ENCODE results near the gene GASK1B.

The GASK1B gene

DNA sequence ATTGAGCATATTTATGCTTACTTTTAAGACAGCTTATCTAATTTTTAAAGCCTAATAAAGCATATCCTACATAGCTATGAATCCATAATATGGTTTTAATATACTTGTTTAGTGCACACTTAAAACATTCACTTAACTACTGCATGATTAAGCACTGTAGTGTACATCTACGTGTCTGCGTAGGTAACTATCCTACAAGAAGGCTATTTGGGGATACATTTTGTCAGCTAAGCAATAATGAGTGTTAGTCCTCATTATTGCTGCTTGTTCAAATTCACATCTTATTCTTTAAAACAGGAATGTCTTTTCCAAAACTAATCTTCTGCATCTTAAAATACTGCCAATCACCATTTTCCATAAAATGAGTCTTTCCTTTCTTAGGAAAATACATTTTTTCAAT is 38.6 kb downstream of the GASK1B start:
- DNase-seq = no peak

DNA sequence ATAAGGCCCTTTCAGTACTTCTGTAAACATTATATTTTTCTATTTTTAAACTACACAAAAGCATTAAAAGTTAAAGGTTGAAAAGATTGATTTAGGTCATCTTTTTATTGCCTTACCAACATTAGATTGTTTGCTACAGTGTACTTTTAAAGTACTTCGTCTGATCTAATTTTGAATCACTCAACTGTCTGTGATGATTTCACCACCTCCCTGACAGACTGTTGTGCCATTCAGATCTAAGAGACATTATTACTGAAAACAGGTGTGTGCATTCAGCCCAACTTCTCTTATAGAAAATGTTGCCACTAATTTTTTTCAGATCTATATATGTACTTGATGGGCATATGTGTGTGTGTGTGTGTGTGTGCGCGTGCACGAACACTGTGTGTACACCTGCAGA is 39.3 kb downstream of the GASK1B start:
- DNase-seq = no peak

DNA sequence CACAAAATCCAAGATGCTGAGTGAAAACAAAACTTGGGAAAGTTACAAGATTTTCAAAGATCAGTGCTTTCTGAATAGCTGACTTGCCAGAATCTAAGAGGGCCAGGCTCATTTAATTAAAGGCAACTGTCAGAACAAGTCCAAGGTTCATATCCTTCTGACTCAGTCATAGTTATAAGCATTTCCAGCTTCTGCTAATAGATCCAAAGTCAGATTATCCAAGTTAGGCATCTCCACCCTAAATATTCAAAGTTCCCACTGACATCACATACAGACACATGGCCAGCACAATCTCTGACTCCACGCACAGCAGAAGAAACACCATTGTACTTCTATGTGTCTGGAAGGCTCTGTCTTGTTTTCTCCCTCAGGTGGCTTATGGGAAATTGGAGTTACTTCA is 41.8 kb downstream of the GASK1B start:
- DNase-seq = no peak

DNA sequence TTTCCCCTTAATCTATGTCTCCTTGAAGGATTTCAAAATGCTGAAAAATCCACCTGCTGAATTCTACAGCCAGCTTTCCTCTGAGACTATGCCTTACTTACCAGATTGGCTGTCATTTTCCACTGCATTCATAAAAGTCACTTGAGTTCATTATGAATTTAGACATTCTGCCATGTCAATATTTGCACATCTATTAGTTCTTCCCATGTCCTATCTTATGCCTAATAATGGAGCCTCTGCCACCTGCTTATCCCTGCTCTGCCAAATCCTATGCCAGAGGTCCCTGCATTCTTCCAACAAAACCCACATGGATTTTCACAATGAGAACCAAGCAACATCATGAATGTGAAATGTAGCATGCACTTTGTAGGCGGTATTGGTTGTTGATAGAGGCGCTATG is 42.6 kb downstream of the GASK1B start:
- no peak for DNase-seq

DNA sequence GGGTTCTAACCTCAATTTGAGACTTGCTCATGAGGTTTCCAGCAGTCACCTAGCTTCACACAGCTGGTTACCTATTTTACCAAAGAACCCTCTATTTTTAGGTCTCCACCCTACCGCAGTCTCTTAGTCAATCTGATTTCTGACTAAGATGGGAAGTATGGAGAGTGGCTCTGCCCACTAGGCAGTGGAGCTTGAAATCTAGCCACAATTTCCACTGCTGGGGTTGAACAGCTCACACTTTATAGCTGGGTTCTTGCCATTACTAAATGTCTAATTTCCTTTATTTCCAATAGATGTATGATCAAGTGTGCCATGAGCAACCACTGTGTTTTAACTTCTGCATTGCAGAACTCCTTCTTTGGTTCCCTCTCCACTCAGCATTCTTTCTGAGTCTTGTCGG is 43.1 kb downstream of the GASK1B start:
- no peak for DNase-seq

DNA sequence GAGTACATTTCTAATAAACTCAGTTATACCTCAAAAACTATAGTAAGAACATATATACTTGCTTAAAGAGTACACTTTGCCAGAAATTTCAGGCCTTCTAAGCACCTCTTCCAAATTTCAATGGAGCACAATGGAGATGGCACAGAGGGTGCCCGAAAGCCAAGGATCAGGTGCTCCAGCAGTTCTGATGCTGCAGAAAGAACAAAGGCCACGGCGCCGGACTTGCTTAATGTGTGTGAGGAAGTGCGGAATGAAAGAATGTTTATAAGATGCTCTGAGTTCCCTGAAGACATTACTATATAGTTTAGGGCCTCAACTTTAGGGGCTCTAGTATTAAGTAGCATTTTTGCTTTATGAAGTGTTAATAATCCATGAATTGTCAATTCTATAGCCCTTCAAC is 44.3 kb downstream of the GASK1B start:
- DNase-seq = no peak

DNA sequence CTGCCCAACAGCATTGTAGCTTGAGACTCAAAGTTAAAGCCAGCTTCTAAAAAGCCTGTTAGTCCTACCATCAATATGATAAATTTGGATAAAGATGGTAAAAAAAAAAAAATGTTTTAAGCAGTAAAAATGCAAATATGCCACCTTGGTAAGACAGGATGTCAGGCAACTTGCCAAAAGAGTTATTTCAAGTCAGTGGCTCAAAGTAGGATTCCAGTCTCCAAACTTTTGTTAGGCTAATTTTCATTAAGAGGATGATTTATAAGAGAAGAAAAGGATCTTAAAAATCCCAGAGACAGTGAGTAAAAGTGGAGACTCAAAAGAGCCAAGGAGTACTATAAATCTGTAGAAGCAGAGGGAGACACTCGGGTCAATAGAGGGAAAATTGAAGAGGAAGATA is 47.5 kb downstream of the GASK1B start:
- DNase-seq = no peak
